WTC11 (cell line): ENCODE data around the gene ATPAF2. TPM values are rescaled to one million over a fixed set of nuclear protein-coding genes. Genes with fewer than 3 reads are reported as not detected.

ENCODE experiments used
- ATAC-seq: fragments of 200-7000 bp; cut with Tn5 transposase; 2 replicates; pipeline ENCODE4 v1.10.0; 2021; ENCODE audit warnings: mild to moderate bottlenecking, moderate library complexity
- CTCF ChIA-PET: fragments of 300-600 bp; sonication (Branson Sonifier 250); formaldehyde crosslinking; loops from one replicate; lab custom pipeline; 2021; ENCODE audit warnings: antibody characterized with exemption; lab: Charles Lee
- POLR2A ChIA-PET: fragments of 350-600 bp; sonication (Branson Sonifier 250); formaldehyde crosslinking; loops from one replicate; lab custom pipeline; 2021; ENCODE audit warnings: antibody characterized with exemption; lab: Charles Lee
- DNase-seq: peaks from one replicate; pipeline ENCODE4 v3.0.0; 2021; ENCODE audit warnings: low spot score
- H3K27ac Mint-ChIP-seq: 2 replicates; pipeline ENCODE4 v1.8.0; 2021; ENCODE audit warnings: mixed read lengths
- H3K27me3 Mint-ChIP-seq: 2 replicates; pipeline ENCODE4 v1.8.0; 2021; ENCODE audit warnings: low read depth, mild to moderate bottlenecking, moderate library complexity, mixed read lengths
- H3K36me3 Mint-ChIP-seq: 2 replicates; pipeline ENCODE4 v1.8.0; 2021; ENCODE audit warnings: mixed read lengths
- H3K4me1 Mint-ChIP-seq: 2 replicates; pipeline ENCODE4 v1.8.0; 2022; ENCODE audit warnings: mixed read lengths
- H3K4me3 Mint-ChIP-seq: 2 replicates; pipeline ENCODE4 v1.8.0; 2021; ENCODE audit warnings: mild to moderate bottlenecking, moderate library complexity, mixed read lengths
- H3K9me3 Mint-ChIP-seq: 2 replicates; pipeline ENCODE4 v1.8.0; 2021; ENCODE audit warnings: mixed read lengths
- CREM ChIP-seq: sonication (generic); formaldehyde crosslinking; IDR thresholded peaks from 2 replicates; pipeline ENCODE4 v1.8.1; 2022; ENCODE audit warnings: mild to moderate bottlenecking, missing genetic modification reagents, moderate library complexity
- ELF4 ChIP-seq: sonication (generic); formaldehyde crosslinking; IDR thresholded peaks from 2 replicates; pipeline ENCODE4 v1.8.1; 2022; ENCODE audit warnings: low read depth, mild to moderate bottlenecking, moderate library complexity, missing genetic modification reagents
- GTF2I ChIP-seq: fragments of 250-450 bp; sonication (Bioruptor Pico); conservative IDR thresholded peaks from 2 replicates; pipeline ENCODE4 v1.4.0; 2021; ENCODE audit warnings: mild to moderate bottlenecking
- JAZF1 ChIP-seq: fragments of 250-450 bp; sonication (Bioruptor Pico); IDR thresholded peaks from 2 replicates; pipeline ENCODE4 v1.9.0; 2021; ENCODE audit warnings: moderate library complexity, mild to moderate bottlenecking, inconsistent platforms
- NFE2L1 ChIP-seq: sonication (generic); formaldehyde crosslinking; IDR thresholded peaks from 2 replicates; pipeline ENCODE4 v1.8.1; 2023; ENCODE audit warnings: missing genetic modification reagents
- NFYB ChIP-seq: sonication (generic); formaldehyde crosslinking; conservative IDR thresholded peaks from 2 replicates; pipeline ENCODE4 v1.8.0; 2022; ENCODE audit warnings: low read depth, missing genetic modification reagents
- NR1H2 ChIP-seq: sonication (generic); formaldehyde crosslinking; IDR thresholded peaks from 2 replicates; pipeline ENCODE4 v1.9.0; 2021; ENCODE audit warnings: mild to moderate bottlenecking, moderate library complexity, missing genetic modification reagents
- NR3C1 ChIP-seq: sonication (generic); formaldehyde crosslinking; conservative IDR thresholded peaks from 2 replicates; pipeline ENCODE4 v1.8.1; 2023; ENCODE audit warnings: low read depth, mild to moderate bottlenecking, missing genetic modification reagents
- PRRX2 ChIP-seq: fragments of 250-450 bp; sonication (Bioruptor Pico); IDR thresholded peaks from 2 replicates; pipeline ENCODE4 v1.8.0; 2021; ENCODE audit warnings: mild to moderate bottlenecking
- RELA ChIP-seq: sonication (generic); formaldehyde crosslinking; IDR thresholded peaks from 2 replicates; pipeline ENCODE4 v1.8.1; 2022; ENCODE audit warnings: missing genetic modification reagents, mild to moderate bottlenecking, borderline replicate concordance
- TEAD4 ChIP-seq: sonication (generic); formaldehyde crosslinking; IDR thresholded peaks from 2 replicates; pipeline ENCODE4 v1.8.0; 2022; ENCODE audit warnings: mild to moderate bottlenecking, missing genetic modification reagents
- TP53 ChIP-seq: sonication (generic); formaldehyde crosslinking; IDR thresholded peaks from 2 replicates; pipeline ENCODE4 v1.8.1; 2023; ENCODE audit warnings: mild to moderate bottlenecking, missing genetic modification reagents
- ZBTB21 ChIP-seq: sonication (generic); formaldehyde crosslinking; IDR thresholded peaks from 2 replicates; pipeline ENCODE4 v1.8.1; 2023; ENCODE audit warnings: mild to moderate bottlenecking, missing genetic modification reagents, borderline replicate concordance
- ZNF232 ChIP-seq: sonication (generic); formaldehyde crosslinking; IDR thresholded peaks from 2 replicates; pipeline ENCODE4 v1.8.0; 2022; ENCODE audit warnings: mild to moderate bottlenecking, missing genetic modification reagents
- ZNF396 ChIP-seq: fragments of 250-450 bp; sonication (Bioruptor Pico); IDR thresholded peaks from 2 replicates; pipeline ENCODE4 v1.8.0; 2021; ENCODE audit warnings: mild to moderate bottlenecking, moderate library complexity, borderline replicate concordance
- ZNF671 ChIP-seq: fragments of 250-450 bp; sonication (Bioruptor Pico); IDR thresholded peaks from 2 replicates; pipeline ENCODE4 v1.8.0; 2021; ENCODE audit warnings: mild to moderate bottlenecking
- total RNA-seq: library from RNA; stranded (reverse); gene quantifications from 3 replicates; pipeline ENCODE4 v1.2.3, GENCODE V29; 2021
- TF ChIP-seq, protein P1 (sequence below): sonication (generic); formaldehyde crosslinking; IDR thresholded peaks from 2 replicates; pipeline ENCODE4 v1.8.1; 2022; ENCODE audit warnings: mild to moderate bottlenecking, missing genetic modification reagents, moderate library complexity, borderline replicate concordance
- TF ChIP-seq, protein P2 (sequence below): sonication (generic); formaldehyde crosslinking; IDR thresholded peaks from 2 replicates; pipeline ENCODE4 v1.8.1; 2023; ENCODE audit warnings: mild to moderate bottlenecking, moderate library complexity, missing genetic modification reagents
- TF ChIP-seq, protein P3 (sequence below): sonication (generic); formaldehyde crosslinking; IDR thresholded peaks from 2 replicates; pipeline ENCODE4 v1.8.1; 2023; ENCODE audit warnings: mild to moderate bottlenecking, missing genetic modification reagents
- TF ChIP-seq, protein P4 (sequence below): sonication (generic); formaldehyde crosslinking; IDR thresholded peaks from 2 replicates; pipeline ENCODE4 v1.8.0; 2022; ENCODE audit warnings: mild to moderate bottlenecking, missing genetic modification reagents
- TF ChIP-seq, protein P5 (sequence below): fragments of 250-450 bp; sonication (Bioruptor Pico); IDR thresholded peaks from 2 replicates; pipeline ENCODE4 v1.9.0; 2021; ENCODE audit warnings: mild to moderate bottlenecking
- TF ChIP-seq, protein P6 (sequence below): fragments of 200-600 bp; IDR thresholded peaks from 2 replicates; pipeline ENCODE4 v1.8.0; 2022; ENCODE audit warnings: antibody characterized with exemption

Gene ATPAF2
- total RNA-seq, 1 experiment from 2014 or later = 33.5 TPM

DNA sequence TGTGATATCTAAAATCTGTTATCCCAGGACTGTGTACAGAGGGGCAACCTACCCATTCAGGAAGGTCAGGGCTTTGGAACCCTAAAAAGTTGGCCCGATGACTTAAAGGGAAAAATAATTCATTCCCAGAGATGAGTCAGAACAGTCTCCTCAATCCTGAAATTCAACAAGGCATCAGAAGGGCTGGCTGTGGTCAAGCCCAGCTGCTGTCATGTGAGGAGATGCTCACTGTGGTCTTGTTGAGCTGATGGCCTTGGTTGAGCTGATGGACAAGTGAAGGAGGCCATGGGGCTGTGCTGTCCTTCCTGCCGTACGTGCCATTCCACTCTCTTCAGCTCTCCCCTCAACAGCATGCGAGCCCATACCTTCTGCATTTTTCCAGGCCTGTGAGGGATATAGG, 27.9 kb upstream of the ATPAF2 start:
- ChIA-PET CTCF (no interaction called here), POLR2A (no interaction called here)
- H3K27me3 Mint-ChIP-seq = no peaks in the 10 kb centered on the region
- no peak overlapping the region for H3K27ac Mint-ChIP-seq
- H3K9me3 Mint-ChIP-seq = no peaks in the 10 kb centered on the region
- TF ChIP-seq, protein P1, sequence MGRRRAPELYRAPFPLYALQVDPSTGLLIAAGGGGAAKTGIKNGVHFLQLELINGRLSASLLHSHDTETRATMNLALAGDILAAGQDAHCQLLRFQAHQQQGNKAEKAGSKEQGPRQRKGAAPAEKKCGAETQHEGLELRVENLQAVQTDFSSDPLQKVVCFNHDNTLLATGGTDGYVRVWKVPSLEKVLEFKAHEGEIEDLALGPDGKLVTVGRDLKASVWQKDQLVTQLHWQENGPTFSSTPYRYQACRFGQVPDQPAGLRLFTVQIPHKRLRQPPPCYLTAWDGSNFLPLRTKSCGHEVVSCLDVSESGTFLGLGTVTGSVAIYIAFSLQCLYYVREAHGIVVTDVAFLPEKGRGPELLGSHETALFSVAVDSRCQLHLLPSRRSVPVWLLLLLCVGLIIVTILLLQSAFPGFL (CRISPR knock-in tag) = no peak
- TF ChIP-seq NR1H2 (CRISPR knock-in tag) (no peak), CREM (CRISPR knock-in tag) (no peak), PRRX2 (no peak), NR3C1 (CRISPR knock-in tag) (no peak), RELA (CRISPR knock-in tag) (no peak)
- TF ChIP-seq, protein P2, sequence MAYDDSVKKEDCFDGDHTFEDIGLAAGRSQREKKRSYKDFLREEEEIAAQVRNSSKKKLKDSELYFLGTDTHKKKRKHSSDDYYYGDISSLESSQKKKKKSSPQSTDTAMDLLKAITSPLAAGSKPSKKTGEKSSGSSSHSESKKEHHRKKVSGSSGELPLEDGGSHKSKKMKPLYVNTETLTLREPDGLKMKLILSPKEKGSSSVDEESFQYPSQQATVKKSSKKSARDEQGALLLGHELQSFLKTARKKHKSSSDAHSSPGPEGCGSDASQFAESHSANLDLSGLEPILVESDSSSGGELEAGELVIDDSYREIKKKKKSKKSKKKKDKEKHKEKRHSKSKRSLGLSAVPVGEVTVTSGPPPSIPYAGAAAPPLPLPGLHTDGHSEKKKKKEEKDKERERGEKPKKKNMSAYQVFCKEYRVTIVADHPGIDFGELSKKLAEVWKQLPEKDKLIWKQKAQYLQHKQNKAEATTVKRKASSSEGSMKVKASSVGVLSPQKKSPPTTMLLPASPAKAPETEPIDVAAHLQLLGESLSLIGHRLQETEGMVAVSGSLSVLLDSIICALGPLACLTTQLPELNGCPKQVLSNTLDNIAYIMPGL (CRISPR knock-in tag) = no peak
- ATAC-seq (no peak), DNase-seq (no peak)
- peaks cover 11% of the 10 kb centered on the region for H3K36me3 Mint-ChIP-seq
- no peak overlapping the region for H3K4me3 Mint-ChIP-seq
- H3K4me1 Mint-ChIP-seq = peaks cover 5% of the 10 kb centered on the region

DNA sequence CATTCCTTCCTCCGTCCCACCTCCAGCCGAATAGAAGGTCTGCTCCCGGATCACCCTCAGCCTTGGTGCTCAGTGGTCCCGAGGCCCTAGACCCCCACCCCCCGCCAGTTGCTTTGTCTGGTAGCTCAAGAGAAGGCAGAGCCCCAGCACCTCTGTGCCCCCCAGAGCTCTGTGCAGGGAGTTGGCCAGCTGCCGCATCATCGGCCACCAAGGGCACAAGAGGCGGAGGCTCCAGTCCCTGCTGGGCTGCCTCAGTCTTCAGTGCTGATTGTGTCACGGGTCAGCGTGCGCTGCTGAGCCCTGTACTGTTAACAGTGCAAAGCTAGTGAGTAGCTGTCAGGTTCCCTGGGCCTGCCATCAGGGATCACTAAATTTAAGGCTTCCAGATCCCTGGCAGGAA, 26.6 kb upstream of the ATPAF2 start:
- ChIA-PET CTCF (no interaction called here), POLR2A (no interaction called here)
- TF ChIP-seq GTF2I (CRISPR knock-in tag) (no peak), ZNF671 (no peak), ZNF232 (CRISPR knock-in tag) (no peak), ZBTB21 (CRISPR knock-in tag) (no peak)
- no peaks in the 10 kb centered on the region for H3K27me3 Mint-ChIP-seq
- peaks cover 13% of the 10 kb centered on the region for H3K36me3 Mint-ChIP-seq
- DNase-seq = no peak
- H3K4me3 Mint-ChIP-seq = no peak overlapping the region
- no peak for ATAC-seq
- no peaks in the 10 kb centered on the region for H3K9me3 Mint-ChIP-seq
- no peak overlapping the region for H3K27ac Mint-ChIP-seq
- peaks cover 2% of the 10 kb centered on the region; the same call in 1 of the 2 replicates for H3K4me1 Mint-ChIP-seq

DNA sequence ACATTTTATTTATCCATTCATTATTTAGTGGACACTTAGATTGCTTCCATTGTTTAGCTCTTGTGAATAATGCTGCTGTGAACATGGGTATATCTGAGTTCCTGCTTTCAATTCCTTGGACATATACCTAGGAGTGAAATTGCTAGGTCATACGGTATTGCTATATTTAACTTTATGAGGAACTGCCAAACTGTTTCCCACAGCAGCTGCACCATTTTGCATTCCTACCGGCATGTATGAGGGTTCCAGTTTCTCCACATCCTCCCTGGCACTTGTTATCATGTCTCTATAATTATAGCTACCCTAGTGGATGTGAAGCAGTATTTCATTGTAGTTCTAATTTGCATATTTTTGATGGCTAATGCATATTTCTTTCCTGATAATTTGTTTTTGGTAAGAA, 25.1 kb upstream of the ATPAF2 start:
- Mint-ChIP-seq H3K9me3 (no peaks in the 10 kb centered on the region), H3K4me1 (no peaks in the 10 kb centered on the region), H3K4me3 (no peak overlapping the region), H3K27ac (no peak overlapping the region), H3K36me3 (peaks cover 19% of the 10 kb centered on the region), H3K27me3 (no peaks in the 10 kb centered on the region)
- TF ChIP-seq, protein P3, sequence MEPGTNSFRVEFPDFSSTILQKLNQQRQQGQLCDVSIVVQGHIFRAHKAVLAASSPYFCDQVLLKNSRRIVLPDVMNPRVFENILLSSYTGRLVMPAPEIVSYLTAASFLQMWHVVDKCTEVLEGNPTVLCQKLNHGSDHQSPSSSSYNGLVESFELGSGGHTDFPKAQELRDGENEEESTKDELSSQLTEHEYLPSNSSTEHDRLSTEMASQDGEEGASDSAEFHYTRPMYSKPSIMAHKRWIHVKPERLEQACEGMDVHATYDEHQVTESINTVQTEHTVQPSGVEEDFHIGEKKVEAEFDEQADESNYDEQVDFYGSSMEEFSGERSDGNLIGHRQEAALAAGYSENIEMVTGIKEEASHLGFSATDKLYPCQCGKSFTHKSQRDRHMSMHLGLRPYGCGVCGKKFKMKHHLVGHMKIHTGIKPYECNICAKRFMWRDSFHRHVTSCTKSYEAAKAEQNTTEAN (CRISPR knock-in tag) = no peak
- TF ChIP-seq NFYB (CRISPR knock-in tag) = no peak
- no peak for TF ChIP-seq TEAD4
- DNase-seq = no peak
- POLR2A ChIA-PET = no interaction called here
- CTCF ChIA-PET = no interaction called here
- no peak for ATAC-seq

DNA sequence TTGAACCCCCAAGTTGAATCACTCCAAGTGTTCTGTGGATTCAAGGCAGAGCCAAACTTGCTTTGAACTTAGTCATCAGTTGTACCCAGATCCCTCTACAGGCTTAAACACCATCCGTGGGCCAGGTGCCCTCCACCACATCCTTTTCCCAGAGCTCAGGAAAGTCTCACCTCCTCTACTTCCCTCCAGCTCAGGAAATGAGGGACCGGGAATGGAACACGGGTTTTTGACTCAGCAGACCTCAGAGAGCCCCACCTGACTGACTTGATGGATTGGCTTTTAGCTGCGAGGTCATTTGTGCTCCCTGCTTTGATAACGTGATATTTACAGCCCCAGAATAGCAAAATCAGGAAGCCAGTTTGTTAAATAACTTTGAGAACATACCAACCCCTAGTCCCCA, 20.3 kb upstream of the ATPAF2 start:
- H3K36me3 Mint-ChIP-seq = peaks cover 48% of the 10 kb centered on the region
- H3K27ac Mint-ChIP-seq = no peak overlapping the region
- TF ChIP-seq NFE2L1 (no peak), ZNF232 (CRISPR knock-in tag) (no peak), TP53 (CRISPR knock-in tag) (no peak), ZNF671 (no peak), JAZF1 (CRISPR knock-in tag) (no peak), ZNF396 (CRISPR knock-in tag) (no peak), ELF4 (no peak)
- TF ChIP-seq, protein P4, sequence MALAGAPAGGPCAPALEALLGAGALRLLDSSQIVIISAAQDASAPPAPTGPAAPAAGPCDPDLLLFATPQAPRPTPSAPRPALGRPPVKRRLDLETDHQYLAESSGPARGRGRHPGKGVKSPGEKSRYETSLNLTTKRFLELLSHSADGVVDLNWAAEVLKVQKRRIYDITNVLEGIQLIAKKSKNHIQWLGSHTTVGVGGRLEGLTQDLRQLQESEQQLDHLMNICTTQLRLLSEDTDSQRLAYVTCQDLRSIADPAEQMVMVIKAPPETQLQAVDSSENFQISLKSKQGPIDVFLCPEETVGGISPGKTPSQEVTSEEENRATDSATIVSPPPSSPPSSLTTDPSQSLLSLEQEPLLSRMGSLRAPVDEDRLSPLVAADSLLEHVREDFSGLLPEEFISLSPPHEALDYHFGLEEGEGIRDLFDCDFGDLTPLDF (CRISPR knock-in tag) = no peak
- TF ChIP-seq, protein P5, sequence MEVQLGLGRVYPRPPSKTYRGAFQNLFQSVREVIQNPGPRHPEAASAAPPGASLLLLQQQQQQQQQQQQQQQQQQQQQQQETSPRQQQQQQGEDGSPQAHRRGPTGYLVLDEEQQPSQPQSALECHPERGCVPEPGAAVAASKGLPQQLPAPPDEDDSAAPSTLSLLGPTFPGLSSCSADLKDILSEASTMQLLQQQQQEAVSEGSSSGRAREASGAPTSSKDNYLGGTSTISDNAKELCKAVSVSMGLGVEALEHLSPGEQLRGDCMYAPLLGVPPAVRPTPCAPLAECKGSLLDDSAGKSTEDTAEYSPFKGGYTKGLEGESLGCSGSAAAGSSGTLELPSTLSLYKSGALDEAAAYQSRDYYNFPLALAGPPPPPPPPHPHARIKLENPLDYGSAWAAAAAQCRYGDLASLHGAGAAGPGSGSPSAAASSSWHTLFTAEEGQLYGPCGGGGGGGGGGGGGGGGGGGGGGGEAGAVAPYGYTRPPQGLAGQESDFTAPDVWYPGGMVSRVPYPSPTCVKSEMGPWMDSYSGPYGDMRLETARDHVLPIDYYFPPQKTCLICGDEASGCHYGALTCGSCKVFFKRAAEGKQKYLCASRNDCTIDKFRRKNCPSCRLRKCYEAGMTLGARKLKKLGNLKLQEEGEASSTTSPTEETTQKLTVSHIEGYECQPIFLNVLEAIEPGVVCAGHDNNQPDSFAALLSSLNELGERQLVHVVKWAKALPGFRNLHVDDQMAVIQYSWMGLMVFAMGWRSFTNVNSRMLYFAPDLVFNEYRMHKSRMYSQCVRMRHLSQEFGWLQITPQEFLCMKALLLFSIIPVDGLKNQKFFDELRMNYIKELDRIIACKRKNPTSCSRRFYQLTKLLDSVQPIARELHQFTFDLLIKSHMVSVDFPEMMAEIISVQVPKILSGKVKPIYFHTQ (CRISPR knock-in tag) = no peak
- TF ChIP-seq, protein P6, sequence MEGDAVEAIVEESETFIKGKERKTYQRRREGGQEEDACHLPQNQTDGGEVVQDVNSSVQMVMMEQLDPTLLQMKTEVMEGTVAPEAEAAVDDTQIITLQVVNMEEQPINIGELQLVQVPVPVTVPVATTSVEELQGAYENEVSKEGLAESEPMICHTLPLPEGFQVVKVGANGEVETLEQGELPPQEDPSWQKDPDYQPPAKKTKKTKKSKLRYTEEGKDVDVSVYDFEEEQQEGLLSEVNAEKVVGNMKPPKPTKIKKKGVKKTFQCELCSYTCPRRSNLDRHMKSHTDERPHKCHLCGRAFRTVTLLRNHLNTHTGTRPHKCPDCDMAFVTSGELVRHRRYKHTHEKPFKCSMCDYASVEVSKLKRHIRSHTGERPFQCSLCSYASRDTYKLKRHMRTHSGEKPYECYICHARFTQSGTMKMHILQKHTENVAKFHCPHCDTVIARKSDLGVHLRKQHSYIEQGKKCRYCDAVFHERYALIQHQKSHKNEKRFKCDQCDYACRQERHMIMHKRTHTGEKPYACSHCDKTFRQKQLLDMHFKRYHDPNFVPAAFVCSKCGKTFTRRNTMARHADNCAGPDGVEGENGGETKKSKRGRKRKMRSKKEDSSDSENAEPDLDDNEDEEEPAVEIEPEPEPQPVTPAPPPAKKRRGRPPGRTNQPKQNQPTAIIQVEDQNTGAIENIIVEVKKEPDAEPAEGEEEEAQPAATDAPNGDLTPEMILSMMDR = no peak

More for the DNA sequence above, 20.3 kb upstream of the ATPAF2 start:
- CTCF ChIA-PET = interaction anchor here (1.0 kb wide), 1 partner anchor 168 kb away, joined by 3 read pairs; no protein-coding TSS in a partner anchor
- H3K9me3 Mint-ChIP-seq = no peaks in the 10 kb centered on the region
- no peak for ATAC-seq
- no peaks in the 10 kb centered on the region for H3K27me3 Mint-ChIP-seq
- POLR2A ChIA-PET = no interaction called here
- no peak for DNase-seq
- H3K4me1 Mint-ChIP-seq = no peaks in the 10 kb centered on the region
- no peak overlapping the region for H3K4me3 Mint-ChIP-seq
